CD4-positive, alpha-beta T cell treated with Interleukin-6 at 100 ng/mL for 8 hours (primary cell): Measurements from ENCODE around the gene TMTC3.
A peak's percentile ranks its signal among the peaks of the same experiment; 100 is the strongest.
"Not testable (repeated sequence)": the region's sequence is repeated elsewhere in the genome, so short reads cannot be mapped to it uniquely, and the experiment has no call there.

Source experiments
- DNase-seq: peaks from one replicate; pipeline ENCODE4 v3.0.0-alpha.2; 2020; ENCODE audit warnings: mixed read lengths, low spot score

The TMTC3 gene

GRCh38 chr12:88141774-88142609 is at the start of gene TMTC3, which contains the start of gene CEP290:
TMTC3 (plus strand) TSS chr12:88142307; CDS start chr12:88148316, 6,009 bp downstream.
CEP290 (minus strand) TSS chr12:88142088; CDS start chr12:88141307, 781 bp downstream.
- DNase-seq, result peak; percentile 95

GRCh38 chr12:88092771-88093170 is 49.3 kb upstream of the TMTC3 start:
- DNase-seq, result no peak

- no peak for DNase-seq
These were observed 48.5 kb upstream of the TMTC3 start for GRCh38 chr12:88093573-88093972.

GRCh38 chr12:88108021-88108420 is 34.1 kb upstream of the TMTC3 start:
- DNase-seq, result no peak

GRCh38 chr12:88111074-88111652 is 30.9 kb upstream of the TMTC3 start:
- DNase-seq, result no peak

GRCh38 chr12:88113871-88114270 is 28.2 kb upstream of the TMTC3 start:
- DNase-seq, result no peak

- no peak for DNase-seq
These were observed 19.4 kb upstream of the TMTC3 start for GRCh38 chr12:88122666-88123065.

GRCh38 chr12:88127099-88127498 is 15.0 kb upstream of the TMTC3 start:
- DNase-seq, result no peak

- DNase-seq, result no peak
These were observed 14.3 kb upstream of the TMTC3 start for GRCh38 chr12:88127855-88128254.

GRCh38 chr12:88132392-88132791 is 9.7 kb upstream of the TMTC3 start:
- no peak for DNase-seq

- DNase-seq, result not testable (repeated sequence)
These were observed 8.9 kb upstream of the TMTC3 start for GRCh38 chr12:88133181-88133580.

- DNase-seq, result not testable (repeated sequence)
These were observed 2.4 kb upstream of the TMTC3 start for GRCh38 chr12:88139711-88140110.

- no peak for DNase-seq
These were observed 708 bp upstream of the TMTC3 start for GRCh38 chr12:88141425-88141773.

- peak; percentile 1 for DNase-seq
These were observed 494 bp downstream of the TMTC3 start for GRCh38 chr12:88142610-88142991.

GRCh38 chr12:88144037-88144436 is 1.9 kb downstream of the TMTC3 start:
- DNase-seq, result no peak

GRCh38 chr12:88144546-88145468 is 2.7 kb downstream of the TMTC3 start:
- no peak for DNase-seq

GRCh38 chr12:88145567-88146505 is 3.7 kb downstream of the TMTC3 start:
- DNase-seq, result no peak

GRCh38 chr12:88150063-88150462 is 8.0 kb downstream of the TMTC3 start:
- DNase-seq, result no peak

GRCh38 chr12:88153959-88154358 is 11.9 kb downstream of the TMTC3 start:
- no peak for DNase-seq

- no peak for DNase-seq
These were observed 14.1 kb downstream of the TMTC3 start for GRCh38 chr12:88156075-88156654.

GRCh38 chr12:88163371-88163770 is 21.3 kb downstream of the TMTC3 start:
- DNase-seq, result no peak
